H54 (cell line): Measurements from ENCODE around the gene NEDD4L.

Source experiments
- DNase-seq: peaks from one replicate; pipeline ENCODE4 v3.0.0; 2011; ENCODE audit warnings: low spot score, mixed read lengths; ENCODE audit not compliant: insufficient read length
- FAIRE-seq: peaks from 3 replicates; lab custom pipeline; 2011; peaks lifted over from hg19 to GRCh38; lab: Jason Lieb, UNC
- POLR2A ChIP-seq: IDR thresholded peaks from 2 replicates; pipeline ENCODE4 v1.6.1; 2011; ENCODE audit warnings: low read depth, mild to moderate bottlenecking, low read length

Gene NEDD4L

DNA sequence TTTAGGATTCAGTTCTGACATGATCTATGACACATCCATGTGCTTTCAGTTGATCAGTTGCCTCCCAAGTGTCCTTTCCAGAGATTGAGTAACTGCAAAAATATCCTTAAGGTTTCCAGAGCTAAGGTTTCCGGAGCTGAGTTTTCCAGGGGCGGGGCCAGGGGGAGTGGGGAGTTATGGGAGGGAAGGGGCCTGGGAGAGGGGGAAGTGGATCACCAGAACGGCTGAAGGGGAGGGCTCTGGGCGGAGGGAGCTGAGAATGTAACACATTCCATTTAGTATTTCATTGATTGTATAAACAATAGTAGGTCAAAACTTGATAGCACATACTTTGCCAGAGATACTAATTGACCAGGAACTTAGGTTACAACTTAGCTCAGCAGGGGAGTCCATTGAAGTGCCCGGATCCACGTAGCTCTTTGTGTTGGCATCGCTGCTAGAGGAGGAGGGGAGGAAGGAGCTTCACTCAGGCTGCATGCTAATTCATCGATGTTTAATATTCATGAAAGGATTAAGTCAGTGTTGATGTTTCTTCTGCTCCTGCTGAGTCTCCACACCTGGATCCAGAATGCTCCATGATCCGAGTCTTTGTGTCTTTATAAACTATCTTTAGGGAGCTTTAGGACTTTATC is 295.1 kb downstream of the NEDD4L start:
- TF ChIP-seq POLR2A, result no peak
- no peak for FAIRE-seq
- no peak for DNase-seq

DNA sequence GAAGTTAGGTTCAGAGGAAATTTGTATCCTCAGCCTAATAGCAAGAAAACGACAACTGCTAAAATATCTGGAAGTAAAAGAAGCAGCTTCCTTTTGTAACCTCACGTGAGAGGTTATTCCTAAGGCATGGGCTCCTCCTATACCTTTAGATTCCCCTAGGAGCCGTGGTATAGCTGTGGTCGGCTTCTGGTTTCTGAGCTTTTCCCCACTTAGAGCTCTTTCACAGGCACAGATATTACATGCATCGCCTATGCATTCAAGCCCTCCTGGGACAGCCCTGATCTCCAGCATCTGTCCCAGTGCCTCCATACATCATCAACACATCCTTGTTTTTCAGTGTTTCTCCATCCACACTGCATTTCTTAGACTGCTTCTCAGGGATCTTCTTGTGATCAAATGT is 295.9 kb downstream of the NEDD4L start:
- FAIRE-seq (no peak), DNase-seq (no peak)
- TF ChIP-seq POLR2A, result no peak

DNA sequence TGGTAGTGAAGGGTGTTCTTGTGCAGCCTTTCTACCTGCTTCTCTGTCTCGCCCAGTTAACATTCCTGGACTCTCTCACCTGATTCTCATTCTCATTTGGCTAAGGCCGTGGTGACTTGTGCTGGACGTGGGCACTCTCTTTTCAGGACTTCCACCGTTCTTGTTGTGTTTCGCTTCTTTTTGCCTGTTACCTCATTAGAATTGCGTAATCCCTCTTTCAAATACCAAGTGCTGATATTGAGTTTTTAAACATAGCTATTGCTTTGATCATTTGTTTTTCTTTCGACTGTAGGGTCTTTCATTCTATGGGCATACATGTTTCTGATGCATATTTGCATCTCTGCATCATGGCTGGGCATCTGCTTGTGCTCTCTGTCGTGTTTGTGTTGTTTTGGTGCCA is 297.9 kb downstream of the NEDD4L start:
- FAIRE-seq (no peak), DNase-seq (no peak)
- TF ChIP-seq POLR2A, result no peak

DNA sequence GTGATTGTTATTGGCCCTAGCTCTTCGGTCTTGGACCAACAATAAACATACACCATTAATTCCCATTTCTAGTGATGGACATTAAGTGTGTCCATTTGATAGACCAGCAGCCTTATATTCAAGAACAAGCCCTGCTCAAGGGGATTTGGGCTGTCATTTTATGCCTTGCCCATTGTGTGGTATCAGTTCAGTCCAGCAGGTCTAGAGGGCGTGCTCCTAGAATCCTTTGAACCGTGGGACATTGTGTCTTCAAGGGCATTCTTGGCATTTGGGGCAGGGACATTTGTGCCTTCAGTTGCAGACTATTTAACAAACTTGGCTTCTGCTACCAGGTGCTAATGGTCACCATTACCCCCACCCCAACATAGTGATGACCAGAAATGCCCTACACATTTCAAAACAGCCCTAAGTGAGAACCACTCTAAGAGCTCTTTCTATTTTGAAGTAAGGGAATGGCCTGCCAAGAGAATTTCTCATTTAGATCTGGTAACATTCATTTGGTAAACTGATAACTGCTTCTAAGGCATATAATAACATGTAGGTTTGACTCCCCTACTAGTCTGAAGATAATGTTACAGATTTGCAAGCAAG is 300.1 kb downstream of the NEDD4L start:
- FAIRE-seq, result no peak
- TF ChIP-seq POLR2A, result no peak
- DNase-seq, result no peak

DNA sequence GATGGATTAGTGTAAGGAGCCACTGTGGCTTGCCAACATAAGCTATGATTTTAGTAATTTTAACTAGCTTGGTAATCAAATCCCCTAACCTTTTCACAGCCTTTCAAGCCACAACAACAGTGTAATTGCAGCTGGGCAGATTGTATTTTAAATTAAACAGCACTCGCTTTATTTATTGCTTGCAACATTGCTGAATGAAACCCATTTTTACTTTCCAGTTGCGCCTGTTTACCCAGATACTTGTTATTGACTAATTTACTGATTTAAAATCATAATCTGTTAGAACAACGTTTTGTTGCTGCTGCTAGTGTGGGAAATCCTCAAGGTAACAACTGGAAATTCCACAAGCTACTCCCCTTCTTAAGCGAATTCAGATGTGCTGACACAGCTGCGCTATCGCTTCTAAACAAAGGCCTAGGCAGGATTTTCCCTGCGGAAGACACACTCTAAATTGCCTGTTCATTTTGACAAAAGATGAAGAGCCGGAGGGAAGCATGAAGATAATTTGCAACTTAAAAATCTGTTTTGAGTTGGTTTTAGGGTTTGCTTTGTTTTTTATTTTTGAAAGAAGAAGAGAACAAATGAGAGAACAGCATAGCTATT is 300.9 kb downstream of the NEDD4L start:
- DNase-seq (no peak), FAIRE-seq (no peak)
- no peak for TF ChIP-seq POLR2A

DNA sequence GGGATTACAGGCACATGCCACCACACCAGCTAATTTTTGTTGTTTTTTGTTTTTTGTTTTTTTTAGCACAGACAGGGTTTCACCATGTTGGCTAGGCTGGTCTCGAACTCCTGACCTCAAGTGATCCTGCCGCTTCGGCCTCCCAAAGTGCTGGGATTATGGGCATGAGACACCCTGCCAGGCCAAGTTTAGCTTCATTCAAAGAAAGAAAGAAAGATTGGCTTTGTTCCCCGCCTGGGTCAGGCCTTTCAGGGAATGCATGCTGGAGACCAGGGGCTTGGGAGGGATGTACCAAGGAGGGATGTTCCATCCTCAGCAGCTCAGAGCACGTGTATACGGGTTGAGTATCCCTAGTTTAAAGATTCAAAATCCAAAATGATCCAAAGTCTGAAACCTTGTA is 301.8 kb downstream of the NEDD4L start:
- TF ChIP-seq POLR2A, result no peak
- DNase-seq, result no peak
- FAIRE-seq, result no peak

DNA sequence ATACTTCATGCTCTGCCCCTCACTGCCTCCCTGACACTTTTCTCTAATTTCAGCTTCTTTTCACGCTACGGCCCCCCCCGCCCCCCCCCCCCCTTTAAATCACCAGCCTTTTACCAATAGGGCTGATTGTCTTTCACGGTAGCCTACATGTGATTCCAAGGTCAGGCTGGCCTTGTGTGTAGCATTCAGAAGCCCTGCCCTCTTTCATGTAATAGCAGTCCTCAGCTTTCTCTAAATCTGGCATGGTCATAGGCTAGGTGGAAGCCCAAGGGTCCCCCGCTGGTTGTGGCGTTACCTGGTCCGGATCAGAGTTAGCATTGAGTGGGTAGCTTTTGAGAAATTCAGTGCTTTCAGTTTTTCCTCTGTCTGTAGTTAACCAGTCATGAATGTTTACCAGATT is 303.1 kb downstream of the NEDD4L start:
- FAIRE-seq (no peak), DNase-seq (no peak)
- TF ChIP-seq POLR2A, result no peak

DNA sequence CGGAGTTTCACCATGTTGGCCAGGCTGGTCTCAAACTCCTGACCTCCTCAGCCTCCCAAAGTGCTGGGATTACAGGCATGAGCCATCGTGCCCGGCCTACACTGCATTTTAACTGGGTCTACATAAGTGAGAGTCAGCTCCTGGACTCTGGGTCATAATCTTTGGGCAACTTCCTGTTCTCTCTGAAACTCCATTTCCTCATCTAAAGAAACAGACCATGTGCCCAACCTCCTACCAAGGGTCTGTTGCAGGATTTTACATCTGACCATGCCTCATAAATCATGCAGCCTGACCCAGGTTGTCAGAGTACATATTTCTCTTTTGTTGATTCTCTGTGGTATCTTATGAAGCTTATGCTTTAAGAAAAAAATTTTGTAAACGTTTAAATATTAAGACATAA is 304.5 kb downstream of the NEDD4L start:
- no peak for DNase-seq
- TF ChIP-seq POLR2A, result no peak
- no peak for FAIRE-seq

DNA sequence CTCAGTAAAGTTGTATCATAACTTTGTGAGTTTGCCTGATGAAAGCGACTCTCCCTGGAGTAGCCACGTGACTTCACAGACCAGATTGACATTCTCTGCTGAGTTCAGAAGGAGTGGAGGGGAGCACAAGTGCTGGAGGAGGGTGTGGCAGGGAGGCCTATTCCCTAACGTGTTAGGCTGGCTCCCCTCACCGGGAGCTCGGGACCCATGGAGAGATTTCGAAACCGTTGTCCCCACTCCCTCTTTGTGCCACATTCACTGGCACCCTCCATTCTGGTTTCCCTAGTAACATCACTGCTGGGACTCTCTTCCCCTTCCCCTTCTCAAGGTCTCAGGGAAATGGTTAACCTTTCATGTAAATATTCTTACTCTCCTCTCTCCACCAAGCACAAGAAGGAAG is 304.9 kb downstream of the NEDD4L start:
- no peak for DNase-seq
- TF ChIP-seq POLR2A, result no peak
- no peak for FAIRE-seq

DNA sequence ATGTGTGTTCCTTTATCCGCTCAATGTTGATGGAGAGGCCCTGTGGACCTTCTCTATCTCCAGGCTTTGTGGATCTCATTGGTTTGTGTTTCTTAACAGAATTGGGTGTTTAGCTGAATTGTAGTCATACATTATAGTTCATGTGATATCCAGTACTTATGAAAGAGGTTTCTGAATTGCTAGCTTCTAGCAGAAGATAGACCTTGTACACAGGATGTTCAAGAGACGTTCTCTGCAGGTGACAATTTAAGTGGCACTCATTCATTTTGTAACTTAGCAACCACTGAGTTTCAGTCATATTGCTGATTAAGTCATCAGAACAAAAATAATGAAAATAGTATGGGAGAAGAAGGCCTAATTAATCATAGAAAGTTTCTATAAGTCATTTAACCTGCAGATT is 305.6 kb downstream of the NEDD4L start:
- FAIRE-seq (no peak), DNase-seq (no peak)
- no peak for TF ChIP-seq POLR2A

DNA sequence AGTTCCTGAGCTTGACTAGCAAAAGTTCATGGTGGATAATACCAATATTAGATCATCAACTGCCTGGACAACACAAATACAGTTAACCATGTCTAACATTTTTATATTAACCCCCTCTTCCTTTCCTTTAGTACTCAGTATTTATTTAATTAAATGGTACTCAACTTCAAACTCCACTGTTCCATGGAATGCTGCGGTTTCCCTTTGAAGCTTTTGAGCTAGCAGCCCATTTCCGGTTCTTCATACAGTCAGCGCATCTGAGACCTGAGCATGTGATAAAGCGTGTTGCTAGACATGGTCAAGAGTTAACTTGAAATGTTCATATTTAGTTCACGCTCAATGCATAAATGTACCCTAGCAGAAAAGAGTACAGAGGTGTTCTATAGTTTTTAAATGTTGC is 306.5 kb downstream of the NEDD4L start:
- DNase-seq (no peak), FAIRE-seq (no peak)
- TF ChIP-seq POLR2A, result no peak

DNA sequence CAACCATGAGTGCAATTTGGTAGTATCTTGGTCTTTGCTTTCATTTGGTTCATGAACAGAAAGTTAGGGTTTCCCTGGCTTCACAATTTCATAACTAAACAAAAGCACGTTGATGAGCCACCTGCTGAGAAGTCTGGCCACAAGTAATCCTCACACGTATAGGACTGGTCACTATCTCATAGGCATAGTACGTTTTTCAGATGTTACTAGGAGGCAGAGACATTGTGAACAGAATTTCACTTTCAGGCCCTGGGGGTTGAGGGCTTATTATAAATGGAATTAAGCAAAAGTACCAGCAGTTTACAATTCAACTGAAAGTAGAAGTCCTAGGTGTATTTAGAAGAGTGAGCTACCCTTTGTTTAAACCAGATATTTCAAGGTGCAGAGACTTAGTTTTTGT is 307.8 kb downstream of the NEDD4L start:
- FAIRE-seq, result no peak
- TF ChIP-seq POLR2A, result no peak
- DNase-seq, result no peak

DNA sequence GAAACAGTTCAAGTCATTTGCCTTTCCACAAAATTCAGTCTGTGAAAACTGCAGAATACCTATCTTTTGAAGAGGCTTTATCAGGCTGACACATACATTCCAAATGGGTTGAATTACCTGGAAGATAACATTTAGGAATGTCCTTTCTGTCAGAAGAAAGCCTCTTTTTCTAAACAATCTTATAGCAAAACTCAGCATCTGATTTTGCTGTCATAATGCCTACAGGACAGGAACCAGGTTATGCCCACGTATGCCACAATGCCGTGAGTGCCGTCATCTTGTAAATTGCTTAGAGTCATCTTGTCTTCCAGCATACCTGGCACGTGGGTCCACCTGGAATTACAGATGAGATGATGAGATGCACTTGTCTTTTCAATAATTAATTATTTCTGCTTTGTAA is 309.6 kb downstream of the NEDD4L start:
- FAIRE-seq (no peak), DNase-seq (no peak)
- no peak for TF ChIP-seq POLR2A

DNA sequence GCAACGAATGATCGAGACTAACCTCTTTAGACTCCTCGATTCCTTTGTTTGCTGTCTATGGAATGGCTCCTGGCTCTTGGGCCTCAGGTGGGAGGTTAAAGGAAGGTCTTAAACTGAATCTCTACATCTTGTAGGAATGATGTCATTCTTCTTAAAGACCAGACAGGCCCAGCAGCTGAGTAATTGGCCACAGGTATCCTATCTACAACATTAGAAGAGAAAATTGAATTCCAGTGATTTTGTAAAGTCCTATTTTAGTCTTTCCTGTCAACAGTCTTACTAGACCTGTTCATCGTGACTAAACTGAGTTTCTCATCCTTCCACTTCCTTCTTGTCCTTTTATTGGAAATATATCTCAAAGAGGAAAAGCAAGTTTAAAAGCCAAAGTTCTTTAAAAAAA is 310.0 kb downstream of the NEDD4L start:
- DNase-seq (no peak), FAIRE-seq (no peak)
- no peak for TF ChIP-seq POLR2A

DNA sequence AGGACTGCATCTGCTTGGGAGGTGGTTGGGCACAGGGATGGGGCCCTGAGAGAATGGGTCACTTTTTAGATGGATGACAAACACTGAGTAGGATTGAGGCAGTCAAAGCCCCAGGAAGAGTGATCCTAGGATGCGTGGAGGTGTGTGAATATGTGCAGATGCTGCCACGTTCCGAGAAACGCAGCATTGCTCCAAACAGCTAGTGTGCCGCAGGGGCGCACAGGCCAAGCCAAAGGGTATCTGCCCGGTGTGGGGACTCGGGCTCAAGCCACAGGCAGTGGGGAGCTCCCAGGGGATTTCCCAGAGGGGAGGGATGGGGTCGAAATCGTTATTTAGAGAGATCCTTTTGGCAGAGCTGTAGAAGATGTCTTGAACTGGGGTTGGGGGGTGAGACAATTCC is 310.8 kb downstream of the NEDD4L start:
- no peak for TF ChIP-seq POLR2A
- FAIRE-seq (no peak), DNase-seq (no peak)

DNA sequence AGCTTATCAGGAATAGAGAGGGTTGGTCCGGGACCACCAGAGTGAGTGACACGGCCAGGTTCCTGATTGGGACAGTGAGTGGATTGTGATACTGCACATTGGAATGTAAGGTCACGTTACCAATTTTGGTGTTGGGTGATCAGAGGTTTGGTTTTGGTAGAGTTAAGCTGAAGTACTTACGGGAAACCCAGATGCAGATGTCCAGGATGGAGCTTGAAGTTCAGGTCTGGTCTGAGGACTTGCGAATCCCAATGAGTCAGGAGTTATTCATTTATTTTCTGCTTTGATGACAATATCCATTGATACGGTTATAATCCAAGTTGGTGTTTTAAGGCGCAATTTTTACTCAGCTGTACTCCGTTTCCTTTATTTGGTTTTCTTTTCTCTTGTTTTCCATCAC is 311.2 kb downstream of the NEDD4L start:
- DNase-seq (no peak), FAIRE-seq (no peak)
- no peak for TF ChIP-seq POLR2A
